ENCODE results near the gene DDX25.

The DDX25 gene

DNA sequence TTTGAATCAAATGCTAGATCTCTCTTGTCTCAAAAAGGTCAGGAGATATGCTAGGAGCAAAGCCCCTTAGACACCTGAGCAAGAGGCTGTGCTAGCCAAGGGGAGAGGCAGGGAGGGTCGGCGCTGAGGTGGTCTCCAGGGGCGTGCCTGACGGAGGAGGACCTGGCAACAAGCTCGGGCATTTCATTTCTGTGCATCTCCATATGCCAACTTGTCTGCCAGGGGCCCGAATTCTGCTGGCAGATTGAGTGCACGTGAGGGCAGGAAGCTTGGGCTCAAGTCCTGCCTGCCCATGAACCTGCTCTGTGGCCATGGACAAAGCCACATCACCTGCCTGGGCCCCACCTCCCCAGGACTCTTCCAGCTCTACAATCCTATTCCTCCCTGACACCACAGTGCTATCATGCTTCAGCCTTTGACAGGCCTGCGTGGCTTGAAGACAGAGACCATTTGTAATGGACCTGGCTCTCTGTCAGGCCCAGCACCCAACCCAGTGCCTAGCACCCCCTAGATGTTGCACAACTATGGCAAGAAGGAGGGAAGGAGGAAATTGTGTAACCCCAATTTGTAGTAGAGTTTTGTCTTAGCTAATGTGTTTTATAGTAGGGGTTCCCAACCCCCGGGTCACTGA lies 25.3 kb downstream of the DDX25 start:
- no peak overlapping the region for H3K4me3 ChIP-seq (ENCODE audit: low read depth, low read length)
- in situ Hi-C loops (cut with HindIII; ENCODE audit: low sequenced_read_pairs), result no loop called here
- DNase-seq (ENCODE audit: low read depth), result no peak
- TF ChIP-seq, protein P1, sequence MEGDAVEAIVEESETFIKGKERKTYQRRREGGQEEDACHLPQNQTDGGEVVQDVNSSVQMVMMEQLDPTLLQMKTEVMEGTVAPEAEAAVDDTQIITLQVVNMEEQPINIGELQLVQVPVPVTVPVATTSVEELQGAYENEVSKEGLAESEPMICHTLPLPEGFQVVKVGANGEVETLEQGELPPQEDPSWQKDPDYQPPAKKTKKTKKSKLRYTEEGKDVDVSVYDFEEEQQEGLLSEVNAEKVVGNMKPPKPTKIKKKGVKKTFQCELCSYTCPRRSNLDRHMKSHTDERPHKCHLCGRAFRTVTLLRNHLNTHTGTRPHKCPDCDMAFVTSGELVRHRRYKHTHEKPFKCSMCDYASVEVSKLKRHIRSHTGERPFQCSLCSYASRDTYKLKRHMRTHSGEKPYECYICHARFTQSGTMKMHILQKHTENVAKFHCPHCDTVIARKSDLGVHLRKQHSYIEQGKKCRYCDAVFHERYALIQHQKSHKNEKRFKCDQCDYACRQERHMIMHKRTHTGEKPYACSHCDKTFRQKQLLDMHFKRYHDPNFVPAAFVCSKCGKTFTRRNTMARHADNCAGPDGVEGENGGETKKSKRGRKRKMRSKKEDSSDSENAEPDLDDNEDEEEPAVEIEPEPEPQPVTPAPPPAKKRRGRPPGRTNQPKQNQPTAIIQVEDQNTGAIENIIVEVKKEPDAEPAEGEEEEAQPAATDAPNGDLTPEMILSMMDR (IDR thresholded peaks at IDR 0.05; ENCODE audit: low read depth, low read length, missing control alignments), result no peak

DNA sequence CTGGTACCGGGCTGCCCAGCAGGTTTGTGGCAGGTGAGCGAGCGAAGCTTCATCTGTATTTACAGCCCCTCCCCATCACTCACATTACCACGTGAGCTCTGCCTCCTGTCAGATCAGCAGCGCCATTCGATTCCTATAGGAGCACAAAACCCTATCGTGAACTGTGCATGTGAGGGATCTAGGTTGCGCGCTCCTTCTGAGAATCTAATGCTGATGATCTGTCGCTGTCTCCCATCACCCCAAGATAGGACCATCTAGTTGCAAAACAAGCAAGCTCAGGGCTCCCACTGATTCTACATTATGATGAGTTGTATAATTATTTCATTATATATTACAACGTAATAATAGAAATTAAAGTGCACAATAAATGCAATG lies 25.8 kb downstream of the DDX25 start:
- in situ Hi-C loops (cut with HindIII; ENCODE audit: low sequenced_read_pairs), result no loop called here
- DNase-seq (ENCODE audit: low read depth), result no peak
- TF ChIP-seq, protein P1 (IDR thresholded peaks at IDR 0.05; ENCODE audit: low read depth, low read length, missing control alignments), result no peak
- no peak overlapping the region for H3K4me3 ChIP-seq (ENCODE audit: low read depth, low read length)

DNA sequence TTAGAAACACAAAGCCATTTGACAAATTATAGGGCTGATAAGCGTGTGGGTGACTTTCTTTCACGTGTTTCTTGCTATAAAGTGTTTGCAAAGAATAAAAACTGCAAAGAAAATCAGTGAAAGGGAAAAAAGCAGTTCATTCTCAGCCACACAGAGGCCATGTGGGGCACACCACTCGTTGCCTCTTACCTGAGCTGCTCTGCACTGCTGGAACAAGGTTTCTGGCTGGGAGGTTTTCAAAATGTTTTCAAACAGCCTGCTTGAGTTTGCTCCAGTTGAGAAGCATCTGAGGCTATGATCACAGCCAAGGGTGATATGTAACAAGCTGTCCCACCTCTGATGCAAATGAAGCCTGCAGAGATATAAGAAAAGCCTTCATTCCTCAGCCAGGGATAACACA lies 26.8 kb downstream of the DDX25 start:
- no peak overlapping the region for H3K4me3 ChIP-seq (ENCODE audit: low read depth, low read length)
- DNase-seq (ENCODE audit: low read depth), result no peak
- TF ChIP-seq, protein P1 (IDR thresholded peaks at IDR 0.05; ENCODE audit: low read depth, low read length, missing control alignments), result no peak
- in situ Hi-C loops (cut with HindIII; ENCODE audit: low sequenced_read_pairs), result no loop called here

DNA sequence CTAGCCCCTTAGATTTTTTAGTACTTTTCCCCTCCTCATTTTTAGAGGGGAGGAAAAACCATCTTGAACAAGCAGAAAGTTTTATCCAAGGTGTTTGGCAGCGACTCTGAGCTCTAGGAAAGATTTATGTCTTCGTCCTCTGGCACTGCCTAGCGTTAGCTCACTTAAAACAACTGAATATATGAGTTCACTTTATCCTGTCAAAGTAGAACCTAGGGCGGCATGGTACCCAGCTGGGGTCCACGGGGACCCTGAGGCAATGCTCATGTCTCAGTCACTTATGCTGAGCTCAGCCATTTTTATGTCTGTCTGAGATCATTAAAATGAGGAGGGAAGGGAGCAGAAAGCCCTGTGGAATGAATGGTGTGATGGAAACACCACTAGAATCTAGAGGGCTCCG lies 27.4 kb downstream of the DDX25 start:
- in situ Hi-C loops (cut with HindIII; ENCODE audit: low sequenced_read_pairs), result no loop called here
- DNase-seq (ENCODE audit: low read depth), result no peak
- no peak overlapping the region for H3K4me3 ChIP-seq (ENCODE audit: low read depth, low read length)
- TF ChIP-seq, protein P1 (IDR thresholded peaks at IDR 0.05; ENCODE audit: low read depth, low read length, missing control alignments), result no peak

DNA sequence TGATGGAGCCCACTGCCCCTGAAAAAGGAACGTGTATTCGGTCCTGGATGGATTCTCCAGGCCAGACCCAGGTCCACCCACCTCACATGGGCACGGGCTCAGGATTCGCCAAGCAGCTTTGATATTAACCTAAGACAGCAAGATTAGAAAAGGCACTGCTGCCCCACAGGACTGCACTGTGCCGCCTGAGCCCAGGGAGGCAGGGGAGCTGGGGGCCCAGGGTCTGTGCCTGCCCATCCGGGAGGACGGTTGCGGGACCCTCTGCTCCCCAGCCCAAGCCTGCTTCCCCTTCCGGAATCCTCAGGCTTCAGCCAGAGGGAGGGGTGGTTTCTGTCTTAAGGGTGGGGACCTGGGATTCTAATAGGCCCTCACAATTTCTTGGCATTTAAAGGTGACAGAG lies 28.0 kb downstream of the DDX25 start:
- DNase-seq (ENCODE audit: low read depth), result no peak
- in situ Hi-C loops (cut with HindIII; ENCODE audit: low sequenced_read_pairs), result no loop called here
- TF ChIP-seq, protein P1 (IDR thresholded peaks at IDR 0.05; ENCODE audit: low read depth, low read length, missing control alignments), result no peak
- H3K4me3 ChIP-seq (ENCODE audit: low read depth, low read length), result no peak overlapping the region

DNA sequence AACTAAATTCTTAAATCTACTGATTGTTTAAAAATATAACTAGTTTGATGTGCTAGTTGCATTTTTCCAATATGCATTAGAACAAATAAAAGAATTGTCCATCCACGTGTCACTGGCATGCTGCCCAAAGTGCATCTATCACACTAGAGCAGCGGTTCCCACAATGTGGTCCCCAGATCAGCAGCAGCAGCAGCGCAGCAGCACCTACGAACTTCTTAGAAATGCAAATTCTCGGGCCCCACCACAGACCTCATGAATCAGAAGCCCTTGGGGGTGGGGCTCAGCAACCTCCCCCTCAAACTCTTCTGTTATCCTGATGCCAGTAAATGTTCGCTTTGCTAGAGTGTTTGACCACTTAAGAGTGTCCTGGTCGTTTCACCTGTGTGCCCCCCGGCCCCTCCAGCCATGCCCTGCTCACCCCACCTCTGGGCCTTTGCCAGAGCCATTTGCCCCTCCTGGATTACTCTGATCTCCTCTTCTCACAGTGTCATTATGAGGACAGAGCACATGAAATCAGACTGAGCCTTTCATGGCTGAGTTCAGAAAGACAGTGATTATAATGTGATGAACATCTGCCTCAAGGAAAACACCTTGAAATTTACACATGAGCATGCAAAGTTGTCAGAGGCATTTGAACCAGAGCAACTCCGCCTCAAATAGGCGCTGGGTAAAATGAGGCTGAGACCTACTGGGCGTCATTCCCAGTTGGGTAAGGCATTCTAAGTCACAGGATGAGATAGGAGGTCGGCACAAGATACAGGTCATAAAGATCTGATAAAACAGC lies 28.9 kb downstream of the DDX25 start:
- in situ Hi-C loops (cut with HindIII; ENCODE audit: low sequenced_read_pairs), result no loop called here
- no peak overlapping the region for H3K4me3 ChIP-seq (ENCODE audit: low read depth, low read length)
- no peak for DNase-seq (ENCODE audit: low read depth)
- TF ChIP-seq, protein P1 (IDR thresholded peaks at IDR 0.05; ENCODE audit: low read depth, low read length, missing control alignments), result no peak

Measured in astrocyte of the cerebellum (primary cell).